ENCODE measurements around the gene UMODL1. TPM values are rescaled to one million over a fixed set of nuclear protein-coding genes. Genes with fewer than 3 reads are reported as not detected.

UMODL1 gene
- polyA plus RNA-seq, 3 donors = not detected

DNA sequence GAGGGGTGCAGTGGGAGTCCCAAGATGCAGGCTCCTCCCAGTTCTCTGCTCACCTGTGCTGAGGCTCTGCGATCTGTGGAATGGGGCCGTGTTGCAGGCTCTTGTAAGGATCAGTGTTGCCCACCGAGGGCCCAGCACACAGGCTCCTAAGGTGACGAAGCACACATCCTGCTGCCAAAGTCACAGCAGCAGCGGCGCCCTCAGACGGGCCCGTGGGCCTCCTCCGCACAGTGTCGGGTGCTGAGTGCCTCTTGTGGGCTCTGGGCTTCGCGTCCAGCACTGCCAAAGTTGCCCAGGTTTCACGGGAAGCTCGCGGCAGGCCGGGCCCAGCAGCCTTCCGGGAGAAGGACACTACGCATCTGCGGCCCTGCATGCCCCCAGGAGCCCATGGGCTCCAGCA, 75.7 kb downstream of the UMODL1 start:
- Histone ChIP-seq H3K36me3 (replicated peaks in 1 of 2; ENCODE audit: control insufficient read depth in 1 of 2, insufficient read depth in 2 of 2, low read length in 2 of 2) (no peaks in the 10 kb centered on the region), H3K27me3 (ENCODE audit: control insufficient read depth in 2 of 2, insufficient read depth in 2 of 2, low read length in 2 of 2) (no peaks in the 10 kb centered on the region), H3K79me2 (ENCODE audit: insufficient read depth, low read length) (no peaks in the 10 kb centered on the region), H3K4me3 (replicated peaks in 1 of 3; ENCODE audit: low read depth in 2 of 3, low read length in 3 of 3) (no peak overlapping the region), H2AFZ (ENCODE audit: insufficient read depth, low read depth, low read length, poor library complexity, severe bottlenecking) (no peak overlapping the region), H3K4me2 (replicated peaks; ENCODE audit: extremely low read depth, low read length, poor library complexity, severe bottlenecking) (no peak overlapping the region), H3K27ac (ENCODE audit: low read depth in 1 of 2, low read length in 2 of 2) (no peak overlapping the region), H3K9ac (ENCODE audit: insufficient read depth, low read length, poor library complexity, severe bottlenecking) (no peak overlapping the region), H4K20me1 (ENCODE audit: insufficient read depth, low read length) (no peaks in the 10 kb centered on the region), H3K4me1 (ENCODE audit: control insufficient read depth in 1 of 2, insufficient read depth in 2 of 2, low read length in 2 of 2) (peaks cover 19% of the 10 kb centered on the region in 2 donors), H3K9me3 (replicated peaks in 1 of 2; ENCODE audit: control insufficient read depth in 1 of 2, insufficient read depth in 1 of 2, low read length in 2 of 2) (no peaks in the 10 kb centered on the region)
- TF ChIP-seq CTCF (IDR thresholded peaks at IDR 0.05) = no peak
- H3K36me3 Mint-ChIP-seq = no peaks in the 10 kb centered on the region
- H3K27me3 Mint-ChIP-seq (ENCODE audit: low read depth in 3 of 3) = peaks cover 3 to 11% (median 8%) of the 10 kb centered on the region in 3 donors
- H3K9me3 Mint-ChIP-seq = no peaks in the 10 kb centered on the region
- peak overlapping the region in 2 of 7 donors; percentile 24 to 50 for H3K27ac Mint-ChIP-seq
- H3K4me1 Mint-ChIP-seq = peaks cover 23% of the 10 kb centered on the region
- WGBS (ENCODE audit: insufficient coverage) = 93% methylated on average over 19 of the region's 19 CpGs
- DNase-seq = no peak
- intact Hi-C loops (cut with micrococcal nuclease) = loop anchor here (5.0 to 10.0 kb wide), 5 partner anchors 110 to 670 kb away; no protein-coding TSS in a partner anchor
- H3K4me3 Mint-ChIP-seq = no peak overlapping the region

DNA sequence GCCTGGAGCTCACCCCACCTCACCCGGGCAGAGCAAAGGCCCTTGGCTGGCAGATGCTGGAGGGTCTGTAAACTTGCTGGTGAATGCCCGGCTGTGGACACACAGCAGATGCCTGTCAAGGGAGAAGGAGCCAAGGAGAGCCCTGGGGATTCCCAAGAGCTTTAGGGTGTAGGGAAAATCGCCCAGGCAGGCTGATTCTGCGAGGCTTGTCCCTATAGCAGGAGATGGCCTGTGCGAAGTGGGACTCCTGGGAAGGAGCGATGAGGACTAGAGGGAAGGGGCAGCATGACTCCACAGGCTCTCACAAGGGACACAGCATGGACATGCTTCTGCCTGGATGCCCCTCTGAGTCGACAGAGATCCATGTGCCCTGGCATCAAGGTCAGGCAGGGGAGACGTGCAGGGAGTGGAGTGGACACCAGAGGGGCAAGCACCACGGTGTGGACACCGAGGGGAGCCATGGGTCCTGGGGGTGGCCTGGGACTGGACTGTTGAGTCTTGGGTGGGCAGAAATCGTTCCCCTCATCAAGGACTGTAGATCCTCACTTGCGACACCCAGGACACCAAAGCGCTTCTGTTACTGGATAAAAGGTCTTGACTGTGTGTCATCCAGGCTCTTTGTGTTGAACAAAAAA, 76.4 kb downstream of the UMODL1 start:
- H2AFZ ChIP-seq (ENCODE audit: insufficient read depth, low read depth, low read length, poor library complexity, severe bottlenecking) = no peak overlapping the region
- intact Hi-C loops (cut with micrococcal nuclease) = loop anchor here (5.0 to 10.0 kb wide), 5 partner anchors 110 to 670 kb away; no protein-coding TSS in a partner anchor
- no peak overlapping the region for H3K4me2 ChIP-seq (replicated peaks; ENCODE audit: extremely low read depth, low read length, poor library complexity, severe bottlenecking)
- TF ChIP-seq CTCF (IDR thresholded peaks at IDR 0.05) = no peak
- Mint-ChIP-seq H3K9me3 (no peaks in the 10 kb centered on the region), H3K4me1 (peaks cover 16% of the 10 kb centered on the region), H3K36me3 (no peaks in the 10 kb centered on the region), H3K27ac (peak overlapping the region in 1 of 7 donors; percentile 33), H3K27me3 (ENCODE audit: low read depth in 3 of 3) (peaks cover 1 to 9% (median 6%) of the 10 kb centered on the region in 3 donors), H3K4me3 (no peak overlapping the region)
- H3K4me3 ChIP-seq (replicated peaks in 1 of 3; ENCODE audit: low read depth in 2 of 3, low read length in 3 of 3) = no peak overlapping the region
- peaks cover 13% of the 10 kb centered on the region in 2 donors for H3K4me1 ChIP-seq (ENCODE audit: control insufficient read depth in 1 of 2, insufficient read depth in 2 of 2, low read length in 2 of 2)
- no peaks in the 10 kb centered on the region for H3K27me3 ChIP-seq (ENCODE audit: control insufficient read depth in 2 of 2, insufficient read depth in 2 of 2, low read length in 2 of 2)
- 96% methylated on average over 12 of the region's 13 CpGs for WGBS (ENCODE audit: insufficient coverage)
- no peak overlapping the region for H3K27ac ChIP-seq (ENCODE audit: low read depth in 1 of 2, low read length in 2 of 2)
- no peaks in the 10 kb centered on the region for H3K36me3 ChIP-seq (replicated peaks in 1 of 2; ENCODE audit: control insufficient read depth in 1 of 2, insufficient read depth in 2 of 2, low read length in 2 of 2)
- no peak for DNase-seq
- no peaks in the 10 kb centered on the region for H4K20me1 ChIP-seq (ENCODE audit: insufficient read depth, low read length)
- no peaks in the 10 kb centered on the region for H3K79me2 ChIP-seq (ENCODE audit: insufficient read depth, low read length)
- H3K9ac ChIP-seq (ENCODE audit: insufficient read depth, low read length, poor library complexity, severe bottlenecking) = no peak overlapping the region
- H3K9me3 ChIP-seq (replicated peaks in 1 of 2; ENCODE audit: control insufficient read depth in 1 of 2, insufficient read depth in 1 of 2, low read length in 2 of 2) = no peaks in the 10 kb centered on the region
